OCI-LY7 (cell line): ENCODE measurements around the gene BRSK1.

Experiments used
- EZH2phosphoT487 ChIP-seq: fragments of 200-600 bp; sonication (generic); IDR thresholded peaks from 2 replicates; pipeline ENCODE4 v1.6.1; 2018; ENCODE audit warnings: low read depth, borderline replicate concordance, mild to moderate bottlenecking, mixed run types, antibody characterized with exemption, low read length, moderate library complexity, mixed read lengths
- TF ChIP-seq, protein P1 (sequence below): fragments of 200-600 bp; sonication (generic); conservative IDR thresholded peaks from 2 replicates; pipeline ENCODE4 v1.5.1; 2014; ENCODE audit warnings: mild to moderate bottlenecking, antibody characterized with exemption, low read length, moderate library complexity, mixed read lengths

- TF ChIP-seq, protein P1, sequence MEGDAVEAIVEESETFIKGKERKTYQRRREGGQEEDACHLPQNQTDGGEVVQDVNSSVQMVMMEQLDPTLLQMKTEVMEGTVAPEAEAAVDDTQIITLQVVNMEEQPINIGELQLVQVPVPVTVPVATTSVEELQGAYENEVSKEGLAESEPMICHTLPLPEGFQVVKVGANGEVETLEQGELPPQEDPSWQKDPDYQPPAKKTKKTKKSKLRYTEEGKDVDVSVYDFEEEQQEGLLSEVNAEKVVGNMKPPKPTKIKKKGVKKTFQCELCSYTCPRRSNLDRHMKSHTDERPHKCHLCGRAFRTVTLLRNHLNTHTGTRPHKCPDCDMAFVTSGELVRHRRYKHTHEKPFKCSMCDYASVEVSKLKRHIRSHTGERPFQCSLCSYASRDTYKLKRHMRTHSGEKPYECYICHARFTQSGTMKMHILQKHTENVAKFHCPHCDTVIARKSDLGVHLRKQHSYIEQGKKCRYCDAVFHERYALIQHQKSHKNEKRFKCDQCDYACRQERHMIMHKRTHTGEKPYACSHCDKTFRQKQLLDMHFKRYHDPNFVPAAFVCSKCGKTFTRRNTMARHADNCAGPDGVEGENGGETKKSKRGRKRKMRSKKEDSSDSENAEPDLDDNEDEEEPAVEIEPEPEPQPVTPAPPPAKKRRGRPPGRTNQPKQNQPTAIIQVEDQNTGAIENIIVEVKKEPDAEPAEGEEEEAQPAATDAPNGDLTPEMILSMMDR, result no peak
- no peak for TF ChIP-seq EZH2phosphoT487
These were observed 30.6 kb downstream of the BRSK1 start for GRCh38 chr19:55314396-55314795.
